Peyer's patch (tissue), 4 donors: Measurements from ENCODE around the gene MNX1.

Source experiments
- CTCF ChIP-seq, 6 experiments: fragments of 450-650 bp in 4 of 6; fragments of 200-600 bp in 2 of 6; sonication (generic) in 1 of 6; IDR thresholded peaks; one replicate each; pipeline ENCODE4 v1.5.1; 2017 to 2019; ENCODE audit warnings: antibody characterized with exemption in 6 of 6, mild to moderate bottlenecking in 3 of 6, moderate library complexity in 1 of 6
- POLR2A ChIP-seq, 2 donors: fragments of 450-650 bp; IDR thresholded peaks; one replicate each; pipeline ENCODE4 v1.5.1; 2017; ENCODE audit warnings: antibody characterized with exemption in 2 of 2, mild to moderate bottlenecking in 2 of 2, moderate library complexity in 2 of 2

- TF ChIP-seq CTCF (IDR thresholded peaks at IDR 0.05), result no peak
- no peak for TF ChIP-seq POLR2A (IDR thresholded peaks at IDR 0.05)
Measured at GRCh38 chr7:156998988-156999957, 11.2 kb downstream of the MNX1 start.
